ENCODE results near the gene NSMCE3. TPM values are rescaled to one million over a fixed set of nuclear protein-coding genes. Genes with fewer than 3 reads are reported as not detected.

The NSMCE3 gene
- total RNA-seq, 1 donor from 2014 or later, result 10.4 TPM

GRCh38 chr15:29252234-29252633, 17.4 kb downstream of the NSMCE3 start:
- Mint-ChIP-seq H3K4me1 (no peaks in the 10 kb centered on the region), H3K27me3 (no peaks in the 10 kb centered on the region), H3K4me3 (no peak overlapping the region), H3K27ac (no peak overlapping the region), H3K9me3 (peaks cover 3% of the 10 kb centered on the region), H3K36me3 (ENCODE audit: low read depth) (no peaks in the 10 kb centered on the region)
- POLR2A ChIA-PET, result no interaction called here
- DNase-seq (no peak), ATAC-seq (ENCODE audit: low read depth) (no peak)
- intact Hi-C loops (cut with micrococcal nuclease), result loop anchor here (10.0 kb wide), 1 partner anchor 57 kb away; no protein-coding TSS in a partner anchor
- TF ChIP-seq CTCF (IDR thresholded peaks at IDR 0.05), result no peak
- CTCF ChIA-PET, result no interaction called here

- TF ChIP-seq CTCF (IDR thresholded peaks at IDR 0.05), result no peak
- ChIA-PET CTCF (no interaction called here), POLR2A (no interaction called here)
- DNase-seq, result no peak
- Mint-ChIP-seq H3K9me3 (peaks cover 1% of the 10 kb centered on the region), H3K36me3 (ENCODE audit: low read depth) (no peaks in the 10 kb centered on the region), H3K4me1 (no peaks in the 10 kb centered on the region), H3K27me3 (peaks cover 3% of the 10 kb centered on the region), H3K4me3 (no peak overlapping the region), H3K27ac (no peak overlapping the region)
- ATAC-seq (ENCODE audit: low read depth), result no peak
- intact Hi-C loops (cut with micrococcal nuclease), result no loop called here
Measured at GRCh38 chr15:29244544-29244943, 25.1 kb downstream of the NSMCE3 start.

GRCh38 chr15:29244123-29244522, 25.5 kb downstream of the NSMCE3 start:
- ChIA-PET POLR2A (no interaction called here), CTCF (no interaction called here)
- Mint-ChIP-seq H3K4me1 (no peaks in the 10 kb centered on the region), H3K27me3 (peaks cover 5% of the 10 kb centered on the region), H3K36me3 (ENCODE audit: low read depth) (no peaks in the 10 kb centered on the region), H3K9me3 (no peaks in the 10 kb centered on the region), H3K4me3 (no peak overlapping the region), H3K27ac (no peak overlapping the region)
- intact Hi-C loops (cut with micrococcal nuclease), result no loop called here
- TF ChIP-seq CTCF (IDR thresholded peaks at IDR 0.05), result no peak
- no peak for DNase-seq
- ATAC-seq (ENCODE audit: low read depth), result no peak

GRCh38 chr15:29242456-29243242, 27.0 kb downstream of the NSMCE3 start:
- Mint-ChIP-seq H3K27ac (no peak overlapping the region), H3K4me1 (no peaks in the 10 kb centered on the region), H3K9me3 (no peaks in the 10 kb centered on the region), H3K4me3 (no peak overlapping the region), H3K36me3 (ENCODE audit: low read depth) (no peaks in the 10 kb centered on the region), H3K27me3 (peaks cover 5% of the 10 kb centered on the region)
- CTCF ChIA-PET, result no interaction called here
- intact Hi-C loops (cut with micrococcal nuclease), result no loop called here
- DNase-seq (no peak), ATAC-seq (ENCODE audit: low read depth) (no peak)
- POLR2A ChIA-PET, result no interaction called here
- TF ChIP-seq CTCF (IDR thresholded peaks at IDR 0.05), result no peak

DNA sequence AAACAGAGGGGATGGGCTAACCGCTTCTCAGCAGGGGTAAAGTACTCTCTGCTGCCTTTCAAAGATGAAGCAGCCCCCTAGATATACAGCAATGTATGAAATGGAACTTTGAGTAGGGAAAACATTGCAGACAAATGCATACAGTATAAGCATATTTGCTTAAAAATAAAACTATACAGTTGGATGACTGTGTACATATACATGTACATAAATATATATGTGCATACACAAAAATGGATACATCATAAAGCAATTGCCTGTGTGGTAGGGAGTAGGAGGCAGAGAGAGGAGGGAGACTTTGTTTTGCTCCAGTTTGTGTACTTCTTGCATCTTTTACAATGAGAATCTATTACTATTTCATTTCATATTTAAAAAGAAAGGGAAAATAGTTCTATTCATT, 28.4 kb downstream of the NSMCE3 start:
- Mint-ChIP-seq H3K27ac (no peak overlapping the region), H3K36me3 (ENCODE audit: low read depth) (no peaks in the 10 kb centered on the region), H3K9me3 (no peaks in the 10 kb centered on the region), H3K27me3 (peaks cover 6% of the 10 kb centered on the region), H3K4me3 (no peak overlapping the region), H3K4me1 (no peaks in the 10 kb centered on the region)
- TF ChIP-seq CTCF (IDR thresholded peaks at IDR 0.05), result no peak
- DNase-seq (no peak), ATAC-seq (ENCODE audit: low read depth) (no peak)
- ChIA-PET CTCF (no interaction called here), POLR2A (no interaction called here)
- intact Hi-C loops (cut with micrococcal nuclease), result no loop called here

Measured in activated B cell treated with CpG ODN at 0.5 μM for 24 hours (primary cell).